HepG2 (cell line): Measurements from ENCODE around the gene CCDC30.

Experiments used
- MLX ChIP-seq: IDR thresholded peaks from 2 replicates; pipeline ENCODE4 v1.6.1; 2016
- SMAD3 ChIP-seq: sonication (generic); formaldehyde crosslinking; IDR thresholded peaks from 2 replicates; pipeline ENCODE4 v1.4.0; 2020; ENCODE audit warnings: missing genetic modification reagents
- ZNF558 ChIP-seq: sonication (generic); formaldehyde crosslinking; IDR thresholded peaks from 2 replicates; pipeline ENCODE4 v1.9.0; 2022; ENCODE audit warnings: mild to moderate bottlenecking, missing genetic modification reagents, borderline replicate concordance
- TF ChIP-seq, protein P1 (sequence below): sonication (generic); formaldehyde crosslinking; IDR thresholded peaks from 2 replicates; pipeline ENCODE4 v1.4.0; 2020; ENCODE audit warnings: mild to moderate bottlenecking, missing genetic modification reagents

DNA sequence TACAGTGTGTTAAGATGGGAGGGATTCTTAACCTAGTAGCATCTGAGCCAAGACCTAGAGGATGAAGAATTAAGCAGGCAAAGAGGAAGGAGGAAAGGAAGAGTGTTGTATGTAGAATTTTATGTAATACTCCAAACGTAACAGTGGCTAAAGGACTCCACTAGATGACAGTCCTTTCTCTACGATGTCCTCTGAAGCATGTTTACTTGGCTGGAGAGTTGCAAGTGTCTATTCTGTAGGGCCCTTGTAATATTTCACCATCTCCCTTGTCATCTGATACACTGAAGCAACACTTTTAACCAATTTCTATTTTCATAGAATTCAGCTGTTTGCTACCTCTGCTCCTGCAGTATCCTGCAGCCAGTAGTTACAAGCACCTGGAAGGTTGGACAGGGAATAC is 217.0 kb downstream of the CCDC30 start:
- TF ChIP-seq ZNF558 (CRISPR knock-in tag) (no peak), SMAD3 (CRISPR knock-in tag) (no peak), MLX (CRISPR knock-in tag) (no peak)
- TF ChIP-seq, protein P1, sequence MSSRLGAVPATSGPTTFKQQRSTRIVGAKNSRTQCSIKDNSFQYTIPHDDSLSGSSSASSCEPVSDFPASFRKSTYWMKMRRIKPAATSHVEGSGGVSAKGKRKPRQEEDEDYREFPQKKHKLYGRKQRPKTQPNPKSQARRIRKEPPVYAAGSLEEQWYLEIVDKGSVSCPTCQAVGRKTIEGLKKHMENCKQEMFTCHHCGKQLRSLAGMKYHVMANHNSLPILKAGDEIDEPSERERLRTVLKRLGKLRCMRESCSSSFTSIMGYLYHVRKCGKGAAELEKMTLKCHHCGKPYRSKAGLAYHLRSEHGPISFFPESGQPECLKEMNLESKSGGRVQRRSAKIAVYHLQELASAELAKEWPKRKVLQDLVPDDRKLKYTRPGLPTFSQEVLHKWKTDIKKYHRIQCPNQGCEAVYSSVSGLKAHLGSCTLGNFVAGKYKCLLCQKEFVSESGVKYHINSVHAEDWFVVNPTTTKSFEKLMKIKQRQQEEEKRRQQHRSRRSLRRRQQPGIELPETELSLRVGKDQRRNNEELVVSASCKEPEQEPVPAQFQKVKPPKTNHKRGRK (CRISPR knock-in tag), result no peak
